ENCODE measurements around the gene IER5L.

IER5L gene

DNA sequence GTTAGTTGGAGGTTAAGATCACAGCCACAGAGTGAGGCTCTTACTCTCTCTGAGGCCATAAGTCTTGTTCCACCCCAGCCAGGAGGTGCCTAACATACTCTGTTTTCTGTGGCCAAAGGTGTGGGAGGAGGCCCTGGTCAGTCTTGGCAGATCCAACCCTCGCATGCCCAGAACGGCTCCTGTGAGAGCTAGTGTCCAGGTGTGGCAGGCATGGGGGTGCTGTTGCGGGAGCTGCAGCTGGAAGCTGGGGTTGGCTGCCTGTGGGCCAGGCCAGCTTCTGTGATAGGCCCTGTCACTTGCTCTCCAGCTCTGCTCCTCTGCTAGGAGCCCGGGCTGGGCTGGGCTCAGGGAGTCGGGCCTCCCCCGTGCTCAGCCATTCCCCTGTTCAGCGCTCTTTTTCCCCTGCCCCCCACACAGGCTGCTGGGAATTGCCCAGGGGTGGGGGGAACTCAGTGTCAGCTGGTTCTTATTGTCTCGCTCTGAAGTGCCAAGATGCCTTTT lies 31.6 kb downstream of the IER5L start:
- H3K27ac ChIP-seq (ENCODE audit: extremely low read depth, low read depth, low read length), result no peak overlapping the region

GRCh38 chr9:129145841-129146292 lies 32.2 kb downstream of the IER5L start:
- H3K9me3 ChIP-seq (ENCODE audit: control insufficient read depth, insufficient read depth, low read depth, low read length), result no peaks in the 10 kb centered on the region
- CTCF ChIA-PET, result interaction anchor here (0.6 to 23.6 kb wide), 3 partner anchors 13 to 476 kb away, joined by 3 to 507 read pairs (median 104); partner anchors contain the start of genes C9orf50 and NTMT1
- POLR2A ChIA-PET, result interaction anchor here (0.6 to 1.3 kb wide), 4 partner anchors 27 to 480 kb away, joined by 3 to 5 read pairs (median 4); partner anchors contain the start of gene NTMT1
- 0 out of 2 replicates have a peak overlapping the region, but pooled peaks have one; percentile 4 for H3K27ac ChIP-seq (ENCODE audit: extremely low read depth, low read depth, low read length)
- no peak overlapping the region for H3K4me3 ChIP-seq (ENCODE audit: low read depth, low read length)
- TF ChIP-seq ZNF416 (tag by site-specific recombination; IDR thresholded peaks at IDR 0.05) (no peak), REPIN1 (tag by site-specific recombination; IDR thresholded peaks at IDR 0.05; ENCODE audit: low read depth) (no peak), PATZ1 (tag by site-specific recombination; IDR thresholded peaks at IDR 0.05) (peak; percentile 40; the same call in 1 of the 2 replicates), GLIS1 (tag by site-specific recombination; IDR thresholded peaks at IDR 0.05) (peak; percentile 24; the same call in 1 of the 2 replicates), SP7 (tag by site-specific recombination; IDR thresholded peaks at IDR 0.05) (no peak), ZNF26 (tag by site-specific recombination; IDR thresholded peaks at IDR 0.05) (no peak)
- H3K36me3 ChIP-seq (ENCODE audit: control insufficient read depth in 2 of 2, insufficient read depth in 1 of 2, low read length in 2 of 2), result peaks cover 0 to 39% of the 10 kb centered on the region in 2 experiments; a peak in 2 of 3 replicates
- H3K4me1 ChIP-seq (ENCODE audit: control insufficient read depth, insufficient read depth, low read length), result peaks cover 1% of the 10 kb centered on the region; the same call in 1 of the 2 replicates

More for the DNA sequence above, 31.6 kb downstream of the IER5L start:
- ChIA-PET POLR2A (interaction anchor here (0.7 to 1.3 kb wide), 4 partner anchors 26 to 479 kb away, joined by 3 to 5 read pairs (median 4); partner anchors contain the start of gene NTMT1), CTCF (interaction anchor here (7.3 to 23.6 kb wide), 2 partner anchors 25 to 476 kb away, joined by 104 to 507 read pairs; partner anchors contain the start of genes C9orf50 and NTMT1)
- H3K9me3 ChIP-seq (ENCODE audit: control insufficient read depth, insufficient read depth, low read depth, low read length), result no peaks in the 10 kb centered on the region
- no peak overlapping the region for H3K4me3 ChIP-seq (ENCODE audit: low read depth, low read length)
- no peaks in the 10 kb centered on the region for H3K4me1 ChIP-seq (ENCODE audit: control insufficient read depth, insufficient read depth, low read length)
- TF ChIP-seq, protein P1, sequence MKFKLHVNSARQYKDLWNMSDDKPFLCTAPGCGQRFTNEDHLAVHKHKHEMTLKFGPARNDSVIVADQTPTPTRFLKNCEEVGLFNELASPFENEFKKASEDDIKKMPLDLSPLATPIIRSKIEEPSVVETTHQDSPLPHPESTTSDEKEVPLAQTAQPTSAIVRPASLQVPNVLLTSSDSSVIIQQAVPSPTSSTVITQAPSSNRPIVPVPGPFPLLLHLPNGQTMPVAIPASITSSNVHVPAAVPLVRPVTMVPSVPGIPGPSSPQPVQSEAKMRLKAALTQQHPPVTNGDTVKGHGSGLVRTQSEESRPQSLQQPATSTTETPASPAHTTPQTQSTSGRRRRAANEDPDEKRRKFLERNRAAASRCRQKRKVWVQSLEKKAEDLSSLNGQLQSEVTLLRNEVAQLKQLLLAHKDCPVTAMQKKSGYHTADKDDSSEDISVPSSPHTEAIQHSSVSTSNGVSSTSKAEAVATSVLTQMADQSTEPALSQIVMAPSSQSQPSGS (tag by site-specific recombination; IDR thresholded peaks at IDR 0.05; ENCODE audit: low read depth), result no peak
- TF ChIP-seq, protein P2, sequence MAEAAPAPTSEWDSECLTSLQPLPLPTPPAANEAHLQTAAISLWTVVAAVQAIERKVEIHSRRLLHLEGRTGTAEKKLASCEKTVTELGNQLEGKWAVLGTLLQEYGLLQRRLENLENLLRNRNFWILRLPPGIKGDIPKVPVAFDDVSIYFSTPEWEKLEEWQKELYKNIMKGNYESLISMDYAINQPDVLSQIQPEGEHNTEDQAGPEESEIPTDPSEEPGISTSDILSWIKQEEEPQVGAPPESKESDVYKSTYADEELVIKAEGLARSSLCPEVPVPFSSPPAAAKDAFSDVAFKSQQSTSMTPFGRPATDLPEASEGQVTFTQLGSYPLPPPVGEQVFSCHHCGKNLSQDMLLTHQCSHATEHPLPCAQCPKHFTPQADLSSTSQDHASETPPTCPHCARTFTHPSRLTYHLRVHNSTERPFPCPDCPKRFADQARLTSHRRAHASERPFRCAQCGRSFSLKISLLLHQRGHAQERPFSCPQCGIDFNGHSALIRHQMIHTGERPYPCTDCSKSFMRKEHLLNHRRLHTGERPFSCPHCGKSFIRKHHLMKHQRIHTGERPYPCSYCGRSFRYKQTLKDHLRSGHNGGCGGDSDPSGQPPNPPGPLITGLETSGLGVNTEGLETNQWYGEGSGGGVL (tag by site-specific recombination; IDR thresholded peaks at IDR 0.05), result no peak
- no peak for TF ChIP-seq ZNF112 (tag by site-specific recombination; IDR thresholded peaks at IDR 0.05)
- TF ChIP-seq ZNF394 (tag by site-specific recombination; IDR thresholded peaks at IDR 0.05; ENCODE audit: borderline replicate concordance), result no peak
- no peak for TF ChIP-seq IKZF3 (tag by site-specific recombination; IDR thresholded peaks at IDR 0.05)
- TF ChIP-seq EGR2 (tag by site-specific recombination; IDR thresholded peaks at IDR 0.05; ENCODE audit: low read depth), result no peak
- TF ChIP-seq ZNF610 (tag by site-specific recombination; IDR thresholded peaks at IDR 0.05; ENCODE audit: borderline replicate concordance), result no peak
- TF ChIP-seq OVOL3 (tag by site-specific recombination; IDR thresholded peaks at IDR 0.05), result no peak
- peaks cover 0 to 39% of the 10 kb centered on the region in 2 experiments; a peak in 2 of 3 replicates for H3K36me3 ChIP-seq (ENCODE audit: control insufficient read depth in 2 of 2, insufficient read depth in 1 of 2, low read length in 2 of 2)
